OCI-M2 (cell line): ENCODE measurements around the gene CITED2.

Experiments
- DNase-seq: peaks from one replicate; lab custom pipeline; 2025; ENCODE audit not compliant: unreplicated experiment; lab: John Stamatoyannopoulos, UW

CITED2 gene

DNA sequence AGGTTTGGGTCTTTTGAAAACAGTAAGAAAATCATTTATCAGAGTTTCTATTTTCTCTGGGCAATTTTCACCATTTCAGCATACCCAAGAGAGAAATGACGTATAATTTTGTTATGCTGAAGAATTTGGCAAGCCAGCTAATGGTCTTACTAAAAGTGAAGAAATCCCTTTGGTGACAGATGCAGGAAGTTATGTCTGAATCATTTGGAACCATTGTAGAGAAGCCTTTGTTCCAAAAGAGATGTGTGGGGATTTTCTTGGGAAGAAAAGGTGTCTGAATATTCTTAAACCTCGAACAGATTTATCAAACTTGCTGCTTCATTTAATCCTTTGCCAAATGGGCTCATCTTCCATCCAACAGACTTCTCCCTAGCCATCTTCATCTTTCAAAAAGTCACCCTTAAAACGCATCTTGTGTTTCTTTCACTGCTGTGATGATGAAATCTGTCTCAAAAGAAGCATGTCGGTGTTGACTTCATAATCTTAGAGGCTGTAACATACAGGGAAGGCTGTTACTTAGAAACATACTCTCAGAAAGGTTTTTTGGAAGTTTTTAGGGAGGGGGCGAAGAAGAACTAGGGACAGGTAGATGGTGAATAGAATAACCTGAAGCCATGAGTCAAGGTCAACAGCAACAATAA, 39.5 kb downstream of the CITED2 start:
- DNase-seq: no peak

- DNase-seq: no peak
Observed at GRCh38 chr6:139330826-139331500, 43.5 kb downstream of the CITED2 start.

DNA sequence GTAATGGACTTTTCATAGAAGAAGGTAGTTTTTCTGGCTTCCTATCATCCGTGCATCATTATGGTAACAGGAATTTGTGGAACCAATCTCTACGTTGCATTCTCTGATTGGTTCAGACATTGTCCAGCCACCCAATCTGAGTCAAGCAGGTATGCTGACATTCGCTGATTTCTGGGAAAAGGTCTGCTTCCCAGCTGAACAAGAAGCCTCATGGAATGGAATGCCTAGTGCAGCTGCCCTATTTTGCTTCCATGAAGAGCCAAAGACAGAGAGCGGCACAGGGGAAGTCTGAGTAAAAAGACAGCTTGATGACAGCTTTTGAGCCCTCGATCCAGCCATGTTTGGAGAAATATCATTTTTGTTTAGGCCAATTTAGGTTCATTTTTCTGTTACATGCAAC, 44.1 kb downstream of the CITED2 start:
- no peak for DNase-seq

- no peak for DNase-seq
Observed at GRCh38 chr6:139329224-139329623, 45.2 kb downstream of the CITED2 start.

DNA sequence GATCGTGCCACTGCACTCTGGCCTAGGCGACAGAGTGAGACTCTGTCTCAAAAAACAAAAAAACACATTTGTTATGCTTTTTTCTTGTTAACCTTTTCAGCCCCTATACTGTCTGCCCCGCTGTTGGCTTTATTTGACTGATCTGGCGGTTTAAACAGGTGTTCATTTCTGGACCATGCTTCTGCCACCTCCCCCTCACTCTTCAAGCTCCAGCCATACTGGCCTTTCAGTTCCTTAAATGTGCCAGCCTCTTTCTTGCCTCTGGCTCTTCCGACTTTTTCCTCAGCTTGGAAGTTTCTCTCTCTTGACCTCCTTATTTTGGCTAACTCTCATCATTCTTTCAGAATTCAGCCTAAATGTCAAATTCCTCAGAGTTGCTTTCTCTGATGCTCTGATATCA, 47.4 kb downstream of the CITED2 start:
- no peak for DNase-seq

GRCh38 chr6:139325686-139326085, 48.8 kb downstream of the CITED2 start:
- no peak for DNase-seq

DNA sequence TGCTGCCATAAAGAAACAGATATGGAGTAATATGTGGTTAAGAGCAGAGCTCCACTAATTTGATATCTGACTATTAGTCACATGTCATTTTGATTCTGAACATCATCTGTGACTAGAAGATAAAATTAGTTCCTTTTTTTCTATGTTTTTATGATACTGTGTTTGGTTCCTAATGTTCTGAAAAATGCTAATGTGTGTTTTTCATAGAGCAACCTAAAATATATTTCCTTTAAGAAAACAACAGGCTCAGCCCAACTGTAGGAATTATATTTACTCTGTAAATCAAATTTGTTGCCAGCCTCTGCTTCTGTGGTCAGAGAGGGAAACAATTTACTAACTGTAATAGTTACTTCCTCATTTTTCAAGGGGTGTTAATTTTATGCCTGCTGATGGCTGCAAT, 49.3 kb downstream of the CITED2 start:
- no peak for DNase-seq

DNA sequence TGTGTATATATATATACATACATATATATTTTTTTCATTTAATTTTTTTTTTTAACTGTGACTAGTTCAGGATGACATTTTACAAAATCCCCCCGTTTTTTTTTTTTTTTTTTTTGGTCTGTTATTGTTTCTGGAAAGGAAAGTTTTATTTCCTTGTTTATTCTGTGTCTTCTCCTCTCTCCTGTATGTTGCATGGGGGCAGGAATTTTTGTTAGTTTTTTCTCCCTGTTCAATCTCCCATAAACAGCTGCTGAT, 50.2 kb downstream of the CITED2 start:
- DNase-seq: no peak

DNA sequence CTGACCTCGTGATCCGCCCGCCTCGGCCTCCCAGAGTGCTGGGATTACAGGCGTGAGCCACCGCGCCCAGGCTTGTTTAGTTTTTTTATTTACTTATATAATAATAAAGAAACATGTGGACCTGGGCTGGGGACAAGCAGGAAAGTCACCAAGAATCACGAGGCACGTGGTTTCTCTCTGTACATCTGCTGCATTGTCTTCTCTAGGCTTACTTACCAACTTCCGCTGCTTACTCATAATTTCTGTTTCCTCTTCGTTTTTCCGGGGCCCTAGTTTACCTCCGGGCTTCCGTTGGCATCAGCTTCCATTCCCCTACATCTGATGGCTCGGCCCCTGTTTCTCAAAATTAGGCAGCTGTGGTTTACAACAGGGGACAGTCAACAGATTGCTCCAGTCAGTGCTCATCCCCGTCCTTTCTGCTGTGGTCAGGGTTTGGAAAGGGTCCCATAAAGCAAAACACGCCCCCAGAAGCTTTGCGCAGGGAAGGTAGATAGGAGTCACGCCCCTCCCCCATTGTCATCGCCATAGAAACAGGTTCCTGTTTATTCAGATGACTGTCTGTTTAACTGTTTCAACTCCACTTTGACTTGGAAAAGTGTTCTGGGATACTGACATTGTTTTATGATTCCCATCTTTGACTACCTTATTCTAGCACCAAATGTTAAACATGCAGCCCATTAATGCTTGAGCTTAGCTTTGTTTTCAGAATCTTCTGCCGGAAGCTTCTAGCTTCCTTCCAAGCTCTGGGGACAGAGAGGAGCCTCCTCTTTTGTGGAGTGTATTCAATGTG, 50.7 kb downstream of the CITED2 start:
- no peak for DNase-seq
